ENCODE measurements around the gene STIL.

Gene STIL

GRCh38 chr1:47235241-47235681 lies 78.7 kb downstream of the STIL start:
- TF ChIP-seq POLR2A (IDR thresholded peaks at IDR 0.05; ENCODE audit: low read length) (peak; percentile 23), GATA1 (IDR thresholded peaks at IDR 0.05; ENCODE audit: low read depth, low read length) (no peak)
- no peak for DNase-seq

GRCh38 chr1:47233186-47233585 lies 80.8 kb downstream of the STIL start:
- TF ChIP-seq GATA1 (IDR thresholded peaks at IDR 0.05; ENCODE audit: low read depth, low read length), result no peak
- no peak for TF ChIP-seq POLR2A (IDR thresholded peaks at IDR 0.05; ENCODE audit: low read length)
- peak in 1 of 2 experiments; percentile 59 for DNase-seq

GRCh38 chr1:47232187-47232874 lies 81.6 kb downstream of the STIL start, which contains the start of gene TAL1:
TAL1 (minus strand) TSS chr1:47232225; CDS start chr1:47225888, 6,337 bp downstream.
- DNase-seq, result peak; percentile 98
- peak; percentile 83 for TF ChIP-seq POLR2A (IDR thresholded peaks at IDR 0.05; ENCODE audit: low read length)
- TF ChIP-seq GATA1 (IDR thresholded peaks at IDR 0.05; ENCODE audit: low read depth, low read length), result peak; percentile 94

GRCh38 chr1:47231301-47232186 lies 82.4 kb downstream of the STIL start:
- TF ChIP-seq GATA1 (IDR thresholded peaks at IDR 0.05; ENCODE audit: low read depth, low read length) (no peak), POLR2A (IDR thresholded peaks at IDR 0.05; ENCODE audit: low read length) (peak; percentile 91)
- DNase-seq, result peak; percentile 89 to 94

- no peak for DNase-seq
- TF ChIP-seq GATA1 (IDR thresholded peaks at IDR 0.05; ENCODE audit: low read depth, low read length) (no peak), POLR2A (IDR thresholded peaks at IDR 0.05; ENCODE audit: low read length) (no peak)
Measured at GRCh38 chr1:47230692-47231300, 83.2 kb downstream of the STIL start.

- DNase-seq, result peak in 1 of 2 experiments; percentile 66
- TF ChIP-seq POLR2A (IDR thresholded peaks at IDR 0.05; ENCODE audit: low read length) (no peak), GATA1 (IDR thresholded peaks at IDR 0.05; ENCODE audit: low read depth, low read length) (no peak)
Measured at GRCh38 chr1:47229886-47230691, 83.9 kb downstream of the STIL start.

GRCh38 chr1:47229031-47229885 lies 84.7 kb downstream of the STIL start:
- DNase-seq, result peak; percentile 88 to 91
- no peak for TF ChIP-seq GATA1 (IDR thresholded peaks at IDR 0.05; ENCODE audit: low read depth, low read length)
- TF ChIP-seq POLR2A (IDR thresholded peaks at IDR 0.05; ENCODE audit: low read length), result peak; percentile 90

- DNase-seq, result peak in 1 of 2 experiments; percentile 74
- TF ChIP-seq POLR2A (IDR thresholded peaks at IDR 0.05; ENCODE audit: low read length), result no peak
- TF ChIP-seq GATA1 (IDR thresholded peaks at IDR 0.05; ENCODE audit: low read depth, low read length), result no peak
Measured at GRCh38 chr1:47228644-47229030, 85.3 kb downstream of the STIL start.

- DNase-seq, result peak; percentile 53 to 68
- peak; percentile 50 for TF ChIP-seq POLR2A (IDR thresholded peaks at IDR 0.05; ENCODE audit: low read length)
- no peak for TF ChIP-seq GATA1 (IDR thresholded peaks at IDR 0.05; ENCODE audit: low read depth, low read length)
Measured at GRCh38 chr1:47227341-47228232, 86.4 kb downstream of the STIL start.

GRCh38 chr1:47226839-47227215 lies 87.1 kb downstream of the STIL start:
- DNase-seq, result peak; percentile 58 to 72

GRCh38 chr1:47226121-47226838 lies 87.7 kb downstream of the STIL start:
- TF ChIP-seq GATA1 (IDR thresholded peaks at IDR 0.05; ENCODE audit: low read depth, low read length), result no peak
- TF ChIP-seq POLR2A (IDR thresholded peaks at IDR 0.05; ENCODE audit: low read length), result peak; percentile 60
- DNase-seq, result peak; percentile 70 to 75

More at GRCh38 chr1:47226839-47227215, 87.1 kb downstream of the STIL start:
- no peak for TF ChIP-seq GATA1 (IDR thresholded peaks at IDR 0.05; ENCODE audit: low read depth, low read length)
- TF ChIP-seq POLR2A (IDR thresholded peaks at IDR 0.05; ENCODE audit: low read length), result no peak

Measured in erythroblast (primary cell).